GM15510 (cell line): ENCODE data around the gene PCCA.

Experiments
- POLR2A ChIP-seq: IDR thresholded peaks from 3 replicates; pipeline ENCODE4 v1.6.1; 2011; ENCODE audit warnings: borderline replicate concordance; ENCODE audit not compliant: insufficient read length; ENCODE audit errors: extremely low read depth

Gene PCCA

GRCh38 chr13:100298116-100298681, 209.3 kb downstream of the PCCA start:
- no peak for TF ChIP-seq POLR2A

GRCh38 chr13:100298691-100299090, 209.8 kb downstream of the PCCA start:
- TF ChIP-seq POLR2A = no peak

- TF ChIP-seq POLR2A = no peak
Measured at GRCh38 chr13:100300243-100300642, 211.3 kb downstream of the PCCA start.

GRCh38 chr13:100300708-100301107, 211.8 kb downstream of the PCCA start:
- TF ChIP-seq POLR2A = no peak

- TF ChIP-seq POLR2A = no peak
Measured at GRCh38 chr13:100301418-100301817, 212.5 kb downstream of the PCCA start.

GRCh38 chr13:100302391-100302790, 213.5 kb downstream of the PCCA start:
- TF ChIP-seq POLR2A = no peak

GRCh38 chr13:100304229-100304628, 215.3 kb downstream of the PCCA start:
- no peak for TF ChIP-seq POLR2A

GRCh38 chr13:100305398-100305797, 216.5 kb downstream of the PCCA start:
- no peak for TF ChIP-seq POLR2A

- TF ChIP-seq POLR2A = no peak
Measured at GRCh38 chr13:100306030-100306429, 217.1 kb downstream of the PCCA start.

GRCh38 chr13:100306434-100306999, 217.6 kb downstream of the PCCA start:
- TF ChIP-seq POLR2A = no peak

- TF ChIP-seq POLR2A = no peak
Measured at GRCh38 chr13:100314132-100314910, 225.4 kb downstream of the PCCA start.

- no peak for TF ChIP-seq POLR2A
Measured at GRCh38 chr13:100315522-100315921, 226.6 kb downstream of the PCCA start.

- TF ChIP-seq POLR2A = no peak
Measured at GRCh38 chr13:100323937-100324336, 235.0 kb downstream of the PCCA start.

- no peak for TF ChIP-seq POLR2A
Measured at GRCh38 chr13:100330662-100331061, 241.8 kb downstream of the PCCA start.

- TF ChIP-seq POLR2A = no peak
Measured at GRCh38 chr13:100333141-100333540, 244.2 kb downstream of the PCCA start.

- TF ChIP-seq POLR2A = no peak
Measured at GRCh38 chr13:100334214-100334613, 245.3 kb downstream of the PCCA start.
